ENCODE measurements around the gene SOX14. TPM values are rescaled to one million over a fixed set of nuclear protein-coding genes. Genes with fewer than 3 reads are reported as not detected.
A peak's percentile ranks its signal among the peaks of the same experiment; 100 is the strongest.

SOX14 gene
- total RNA-seq, 1 donor: not detected

- DNase-seq (ENCODE audit: low read depth in 2 of 3, low spot score in 2 of 3): peak in 1 of 3 donors; percentile 23
Measured at GRCh38 chr3:137767538-137768360, 3.6 kb downstream of the SOX14 start.

GRCh38 chr3:137768361-137769321, 4.5 kb downstream of the SOX14 start:
- DNase-seq (ENCODE audit: low read depth in 2 of 3, low spot score in 2 of 3): peak in 1 of 3 donors; percentile 27

GRCh38 chr3:137769322-137770065, 5.4 kb downstream of the SOX14 start:
- peak in 1 of 3 donors; percentile 17 for DNase-seq (ENCODE audit: low read depth in 2 of 3, low spot score in 2 of 3)

GRCh38 chr3:137770066-137770834, 6.1 kb downstream of the SOX14 start:
- peak in 1 of 3 donors; percentile 29 for DNase-seq (ENCODE audit: low read depth in 2 of 3, low spot score in 2 of 3)

GRCh38 chr3:137770835-137771399, 6.8 kb downstream of the SOX14 start:
- peak in 1 of 3 donors; percentile 26 for DNase-seq (ENCODE audit: low read depth in 2 of 3, low spot score in 2 of 3)

GRCh38 chr3:137771401-137772213, 7.5 kb downstream of the SOX14 start:
- DNase-seq (ENCODE audit: low read depth in 2 of 3, low spot score in 2 of 3): peak in 1 of 3 donors; percentile 37

GRCh38 chr3:137772214-137772955, 8.3 kb downstream of the SOX14 start:
- DNase-seq (ENCODE audit: low read depth in 2 of 3, low spot score in 2 of 3): no peak

- DNase-seq (ENCODE audit: low read depth in 2 of 3, low spot score in 2 of 3): no peak
Measured at GRCh38 chr3:137778941-137779340, 14.8 kb downstream of the SOX14 start.

GRCh38 chr3:137787529-137787928, 23.4 kb downstream of the SOX14 start:
- DNase-seq (ENCODE audit: low read depth in 2 of 3, low spot score in 2 of 3): no peak

- DNase-seq (ENCODE audit: low read depth in 2 of 3, low spot score in 2 of 3): no peak
Measured at GRCh38 chr3:137789236-137789635, 25.1 kb downstream of the SOX14 start.

- DNase-seq (ENCODE audit: low read depth in 2 of 3, low spot score in 2 of 3): peak in 2 of 3 donors; percentile 12 to 25
Measured at GRCh38 chr3:137792626-137793271, 28.6 kb downstream of the SOX14 start.

GRCh38 chr3:137796993-137797392, 32.9 kb downstream of the SOX14 start:
- no peak for DNase-seq (ENCODE audit: low read depth in 2 of 3, low spot score in 2 of 3)

- no peak for DNase-seq (ENCODE audit: low read depth in 2 of 3, low spot score in 2 of 3)
Measured at GRCh38 chr3:137803215-137803614, 39.1 kb downstream of the SOX14 start.

- no peak for DNase-seq (ENCODE audit: low read depth in 2 of 3, low spot score in 2 of 3)
Measured at GRCh38 chr3:137807998-137808397, 43.9 kb downstream of the SOX14 start.

GRCh38 chr3:137809509-137809908, 45.4 kb downstream of the SOX14 start:
- DNase-seq (ENCODE audit: low read depth in 2 of 3, low spot score in 2 of 3): no peak

GRCh38 chr3:137812023-137812422, 47.9 kb downstream of the SOX14 start:
- no peak for DNase-seq (ENCODE audit: low read depth in 2 of 3, low spot score in 2 of 3)

- no peak for DNase-seq (ENCODE audit: low read depth in 2 of 3, low spot score in 2 of 3)
Measured at GRCh38 chr3:137815251-137815650, 51.1 kb downstream of the SOX14 start.
